DMS114 treated with DMSO at 0.1 percent for 48 hours (cell line): ENCODE measurements around the gene CIART.
"Not testable (repeated sequence)": the region's sequence is repeated elsewhere in the genome, so short reads cannot be mapped to it uniquely, and the experiment has no call there.

Source experiments
- DNase-seq: peaks from one replicate; lab custom pipeline; 2025; ENCODE audit not compliant: unreplicated experiment; lab: John Stamatoyannopoulos, UW

CIART gene

GRCh38 chr1:150281758-150282557, at the start of gene CIART:
CIART (plus strand) TSS chr1:150282554; CDS start chr1:150283268, 714 bp downstream.
- peak; percentile 97 for DNase-seq

- DNase-seq: not testable (repeated sequence)
These were observed 49.4 kb upstream of the CIART start for GRCh38 chr1:150232921-150233320.

- DNase-seq: peak; percentile 37
These were observed 48.7 kb upstream of the CIART start for GRCh38 chr1:150233359-150234308.

- DNase-seq: no peak
These were observed 48.1 kb upstream of the CIART start for GRCh38 chr1:150234309-150234565.

GRCh38 chr1:150234566-150235293, 47.6 kb upstream of the CIART start:
- DNase-seq: peak; percentile 61

GRCh38 chr1:150235294-150235851, 47.0 kb upstream of the CIART start:
- no peak for DNase-seq

- peak; percentile 100 for DNase-seq
These were observed 46.3 kb upstream of the CIART start, which contains the start of gene ANP32E for GRCh38 chr1:150235852-150236613. ANP32E (minus strand) TSS chr1:150236112; CDS start chr1:150235786, 326 bp downstream.

GRCh38 chr1:150236614-150237100, 45.7 kb upstream of the CIART start:
- DNase-seq: no peak

GRCh38 chr1:150237176-150237575, 45.2 kb upstream of the CIART start:
- not testable (repeated sequence) for DNase-seq

- DNase-seq: no peak
These were observed 44.6 kb upstream of the CIART start for GRCh38 chr1:150237746-150238145.

GRCh38 chr1:150243003-150243402, 39.4 kb upstream of the CIART start:
- DNase-seq: no peak

- no peak for DNase-seq
These were observed 32.4 kb upstream of the CIART start for GRCh38 chr1:150249936-150250335.

GRCh38 chr1:150256198-150256553, 26.2 kb upstream of the CIART start:
- DNase-seq: no peak

- no peak for DNase-seq
These were observed 25.6 kb upstream of the CIART start for GRCh38 chr1:150256554-150257341.

GRCh38 chr1:150257624-150258585, 24.4 kb upstream of the CIART start, which contains the start of gene CA14:
CA14 (plus strand) TSS chr1:150257774; CDS start chr1:150258129, 355 bp downstream.
- no peak for DNase-seq

- no peak for DNase-seq
These were observed 23.1 kb upstream of the CIART start for GRCh38 chr1:150259217-150259616.

GRCh38 chr1:150259758-150260669, 22.3 kb upstream of the CIART start:
- DNase-seq: no peak
